H7 (cell line): ENCODE data around the gene CYP2B6. TPM values are rescaled to one million over a fixed set of nuclear protein-coding genes. Genes with fewer than 3 reads are reported as not detected.
"Not testable (repeated sequence)": the region's sequence is repeated elsewhere in the genome, so short reads cannot be mapped to it uniquely, and the experiment has no call there.

ENCODE experiments used
- DNase-seq: peaks from one replicate; pipeline ENCODE4 v3.0.0; 2012
- H3K27me3 ChIP-seq: 2 replicates; pipeline ENCODE4 v1.6.0; 2011; ENCODE audit warnings: mild to moderate bottlenecking, low read length; ENCODE audit not compliant: control insufficient read depth, insufficient read depth
- H3K36me3 ChIP-seq: replicated peaks from 2 replicates; pipeline ENCODE4 v1.5.1; 2011; ENCODE audit warnings: low read length; ENCODE audit not compliant: control insufficient read depth, insufficient read depth
- H3K4me3 ChIP-seq: 2 replicates; pipeline ENCODE4 v1.5.1; 2011; ENCODE audit warnings: low read depth, mild to moderate bottlenecking, control low read depth, low read length, moderate library complexity; ENCODE audit not compliant: insufficient read depth
- total RNA-seq: library from RNA; depleted of rRNA; stranded (reverse); fragments of >200 nt; shearing (Covaris generic); gene quantifications from 2 replicates; pipeline ENCODE4 v1.2.3, GENCODE V29; 2014; rRNA removed

The CYP2B6 gene
- total RNA-seq, 1 experiment from 2014 or later = 22.4 TPM

DNA sequence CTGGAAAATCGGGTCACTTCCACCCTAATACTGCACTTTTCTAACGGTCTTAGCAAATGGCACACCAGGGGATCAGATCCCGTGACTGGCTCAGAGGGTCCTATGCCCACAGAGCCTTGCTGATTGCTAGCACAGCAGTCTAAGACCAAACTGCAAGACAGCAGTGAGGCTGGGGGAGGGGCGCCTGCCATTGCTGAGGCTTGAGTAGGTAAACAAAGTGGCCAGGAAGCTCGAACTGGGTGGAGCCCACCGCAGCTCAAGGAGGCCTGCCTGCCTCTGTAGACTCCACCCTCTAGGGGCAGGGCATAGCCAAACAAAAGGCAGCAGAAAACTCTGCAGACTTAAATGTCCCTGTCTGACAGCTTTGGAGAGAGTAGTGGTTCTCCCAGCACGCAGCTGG is 42.2 kb downstream of the CYP2B6 start:
- not testable (repeated sequence) for DNase-seq, H3K36me3 ChIP-seq, H3K27me3 ChIP-seq, H3K4me3 ChIP-seq

DNA sequence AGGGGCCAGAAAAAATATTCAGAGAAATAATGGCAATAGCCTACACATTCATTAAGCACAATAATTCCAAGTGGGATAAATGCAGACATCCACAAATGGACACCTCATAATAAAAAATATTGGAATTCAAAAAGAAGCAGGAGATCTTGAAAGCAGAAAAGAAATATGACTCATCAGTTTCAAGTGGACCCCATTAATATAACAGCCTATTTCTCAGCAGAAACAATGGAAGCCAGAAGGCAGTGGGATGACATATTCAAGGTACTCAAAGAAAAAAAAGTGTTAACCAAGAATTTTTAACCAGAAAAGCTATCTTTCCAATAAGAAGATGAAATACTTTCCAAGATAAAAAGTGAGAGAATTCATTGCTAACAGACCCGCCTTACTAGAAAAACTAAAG is 48.7 kb downstream of the CYP2B6 start:
- no peak overlapping the region for H3K4me3 ChIP-seq
- no peaks in the 10 kb centered on the region for H3K27me3 ChIP-seq
- no peak for DNase-seq
- H3K36me3 ChIP-seq = no peaks in the 10 kb centered on the region

DNA sequence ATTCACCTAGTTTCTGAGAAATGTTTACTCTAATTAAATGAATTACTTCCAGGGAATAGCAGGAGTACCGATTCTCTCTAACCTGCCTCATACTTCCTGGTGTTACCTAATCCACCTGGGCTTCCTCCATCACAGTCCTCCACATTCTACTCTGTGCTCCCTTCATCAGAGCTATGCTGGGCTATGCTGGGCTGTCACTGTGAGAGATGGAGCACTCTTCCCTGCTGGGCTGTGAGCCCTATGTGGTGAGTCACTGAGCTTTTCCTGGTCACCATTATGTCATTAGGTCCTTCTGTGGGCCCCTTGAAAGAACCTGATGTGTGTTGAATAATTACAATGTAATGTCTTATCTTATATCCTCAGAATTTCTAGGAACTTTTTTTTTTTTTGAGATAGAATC is 54.0 kb downstream of the CYP2B6 start:
- not testable (repeated sequence) for H3K27me3 ChIP-seq, H3K4me3 ChIP-seq, H3K36me3 ChIP-seq, DNase-seq

DNA sequence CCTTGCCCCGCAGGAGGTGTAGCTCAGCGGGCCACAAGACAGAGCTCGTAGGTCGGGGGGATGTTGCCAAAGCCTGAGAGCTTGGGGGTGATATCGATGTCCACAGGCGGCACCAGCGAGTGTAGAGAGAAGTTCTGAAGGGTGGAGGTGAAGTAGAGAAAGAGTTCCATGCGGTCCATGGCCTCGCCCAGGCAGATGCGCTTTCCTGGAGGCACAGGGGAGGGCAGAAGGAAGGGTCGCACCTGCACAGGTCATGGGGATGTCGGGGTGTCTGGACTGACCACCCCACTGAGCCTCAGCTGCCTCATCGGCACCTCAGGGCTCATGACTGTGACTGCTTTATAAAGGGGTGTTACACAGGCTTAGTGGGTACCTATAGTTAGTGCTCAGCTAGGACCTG is 59.3 kb downstream of the CYP2B6 start:
- Histone ChIP-seq H3K4me3 (no peak overlapping the region), H3K36me3 (no peaks in the 10 kb centered on the region), H3K27me3 (no peaks in the 10 kb centered on the region)
- DNase-seq = no peak

DNA sequence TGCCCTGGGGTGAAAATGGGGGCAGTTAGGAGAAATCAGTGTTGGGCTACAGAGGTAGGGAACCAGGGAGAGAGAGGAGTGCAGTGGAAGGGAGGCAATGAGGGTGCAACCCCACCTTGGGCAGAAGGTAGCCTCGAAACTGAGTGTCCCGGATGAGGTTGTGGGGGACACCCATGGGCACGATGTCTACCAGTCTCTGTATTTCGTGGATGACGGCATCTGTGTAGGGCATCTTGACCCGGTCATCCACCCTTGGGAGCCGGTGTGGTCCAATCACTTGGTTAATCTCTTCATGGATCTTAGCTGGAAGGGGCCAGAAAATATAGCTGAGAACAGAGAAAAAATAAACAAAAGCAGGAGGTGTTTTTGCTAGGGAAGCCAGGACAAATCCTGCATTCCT is 61.1 kb downstream of the CYP2B6 start:
- not testable (repeated sequence) for H3K4me3 ChIP-seq, DNase-seq

DNA sequence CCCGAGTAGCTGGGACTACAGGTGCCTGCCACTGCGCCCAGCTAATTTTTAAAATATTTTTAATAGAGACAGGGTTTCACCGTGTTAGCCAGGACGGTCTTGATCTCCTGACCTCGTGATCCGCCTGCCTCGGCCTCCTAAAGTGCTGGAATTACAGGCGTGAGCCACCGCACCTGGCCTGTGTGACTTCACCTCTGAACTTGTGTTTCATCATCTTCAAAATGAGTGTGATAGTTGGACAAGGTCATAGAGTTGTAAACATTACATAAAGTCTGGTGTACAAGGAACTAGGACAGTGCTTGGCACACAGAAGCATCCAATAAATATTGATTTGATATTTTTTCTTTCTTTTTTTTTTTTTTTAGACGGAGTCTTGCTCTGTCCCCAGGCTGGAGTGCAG is 62.2 kb downstream of the CYP2B6 start:
- H3K27me3 ChIP-seq, H3K4me3 ChIP-seq, H3K36me3 ChIP-seq, DNase-seq: not testable (repeated sequence)

More for the DNA sequence above, 61.1 kb downstream of the CYP2B6 start:
- not testable (repeated sequence) for H3K36me3 ChIP-seq, H3K27me3 ChIP-seq

DNA sequence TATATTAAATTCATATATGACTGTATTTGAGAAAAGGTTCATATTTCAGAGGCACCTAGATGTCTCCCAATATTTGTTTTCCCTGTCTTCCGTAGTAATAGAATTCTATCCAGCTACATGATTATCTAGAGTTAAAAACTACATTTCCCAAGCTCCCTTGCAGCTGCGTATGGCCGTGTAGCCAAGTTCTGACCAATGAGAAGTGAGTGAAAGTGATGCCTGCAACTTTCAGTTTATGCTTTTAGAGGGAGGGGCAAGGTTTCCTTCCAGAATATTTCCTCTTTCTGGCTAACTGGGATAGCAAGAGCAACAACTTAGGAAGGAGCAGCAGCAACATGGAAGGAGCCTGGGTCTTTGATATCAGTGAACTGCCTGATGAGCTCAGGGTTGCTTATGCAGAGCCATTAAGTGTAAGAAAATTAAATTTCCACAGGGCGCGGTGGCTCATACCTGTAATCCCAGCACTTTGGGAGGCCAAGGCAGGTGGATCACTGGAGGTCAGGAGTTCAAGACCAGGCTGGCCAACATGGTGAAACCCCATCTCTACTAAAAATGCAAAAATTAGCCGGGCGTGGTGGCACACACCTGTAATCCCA is 74.0 kb downstream of the CYP2B6 start:
- no peaks in the 10 kb centered on the region for H3K36me3 ChIP-seq
- H3K27me3 ChIP-seq = no peaks in the 10 kb centered on the region
- DNase-seq = peak; percentile 62
- no peak overlapping the region for H3K4me3 ChIP-seq

Other genes starting within 250 kb of the CYP2B6 start
- gene ACTMAP, start 240.8 kb upstream of the CYP2B6 start, total RNA-seq = 3.1 and 4.7 TPM in 2 replicates
- 440 and 502 TPM in 2 replicates for gene SNRPA, start 240.1 kb upstream of the CYP2B6 start, total RNA-seq
- gene MIA, start 215.8 kb upstream of the CYP2B6 start, total RNA-seq = not detected in 2 replicates
- 23.8 and 26.4 TPM in 2 replicates for gene RAB4B, start 213.0 kb upstream of the CYP2B6 start, total RNA-seq
- gene EGLN2, start 192.1 kb upstream of the CYP2B6 start, total RNA-seq = 110 and 148 TPM in 2 replicates
- not detected in 2 replicates for gene CYP2A6, start 140.8 kb upstream of the CYP2B6 start, total RNA-seq
- gene CYP2A7, start 109.1 kb upstream of the CYP2B6 start, total RNA-seq = not detected in 2 replicates
- 0.26 and 0.90 TPM in 2 replicates for gene CYP2A13, start 97.2 kb downstream of the CYP2B6 start, total RNA-seq
- gene CYP2F1, start 123.2 kb downstream of the CYP2B6 start, total RNA-seq = 0.24 and 0.30 TPM in 2 replicates
- 60.4 and 108 TPM in 2 replicates for gene CYP2S1, start 201.9 kb downstream of the CYP2B6 start, total RNA-seq
- gene AXL, start 227.9 kb downstream of the CYP2B6 start, total RNA-seq = 23.3 and 26.8 TPM in 2 replicates